Mesenteric fat pad (tissue), 1 donor: ENCODE data around the gene CDCA8. TPM values are rescaled to one million over a fixed set of nuclear protein-coding genes. Genes with fewer than 3 reads are reported as not detected.

ENCODE experiments used
- DNase-seq: peaks from one replicate; pipeline ENCODE4 v3.0.0-alpha.2; 2020; ENCODE audit warnings: low spot score
- long read RNA-seq: library from polyadenylated mRNA; unstranded; transcript quantifications from one replicate; pipeline ENCODE4 v2.0.0, GENCODE V29; 2020
- total RNA-seq: library from RNA; stranded (reverse); fragmentation: NEBNext Ultra II Directional; extraction: Animal tissue kit (Norgen Biotek cat#: 25700); gene quantifications from one replicate; pipeline ENCODE4 v1.2.1, GENCODE V29; 2021
- donor health status: DM: yes; HTN: yes; CAD: no.

The CDCA8 gene
- total RNA-seq = 0.35 TPM
- long read RNA-seq, partial matches to known transcripts = 0 of 2 reads
- long read RNA-seq, other reads (novel, unspliced or antisense) = 0 of 2 reads

GRCh38 chr1:37692078-37692833, at the start of gene CDCA8:
Gene CDCA8 (plus strand): TSS chr1:37692516. CDS start chr1:37692691, 175 bp downstream.
- DNase-seq = peak; percentile 98

DNA sequence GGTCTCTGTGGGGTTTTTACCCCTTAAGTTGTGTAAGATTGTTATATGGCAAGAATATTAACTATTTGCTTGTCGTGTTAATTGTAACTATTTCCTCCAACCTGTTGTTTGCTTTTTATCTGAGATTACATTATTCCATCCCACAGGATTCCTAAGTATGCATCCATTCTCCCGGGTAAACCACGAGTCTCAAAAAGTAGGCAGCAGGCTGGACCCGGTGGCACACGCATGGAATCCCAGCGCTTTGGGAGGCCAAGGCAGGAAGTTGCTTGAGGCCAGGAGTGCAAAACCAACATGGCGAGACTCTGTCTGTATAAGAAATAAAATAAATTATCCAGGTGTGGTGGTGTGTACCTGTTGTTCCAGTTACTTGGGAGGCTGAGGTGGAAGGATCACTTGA, 45.0 kb upstream of the CDCA8 start:
- DNase-seq = no peak

DNA sequence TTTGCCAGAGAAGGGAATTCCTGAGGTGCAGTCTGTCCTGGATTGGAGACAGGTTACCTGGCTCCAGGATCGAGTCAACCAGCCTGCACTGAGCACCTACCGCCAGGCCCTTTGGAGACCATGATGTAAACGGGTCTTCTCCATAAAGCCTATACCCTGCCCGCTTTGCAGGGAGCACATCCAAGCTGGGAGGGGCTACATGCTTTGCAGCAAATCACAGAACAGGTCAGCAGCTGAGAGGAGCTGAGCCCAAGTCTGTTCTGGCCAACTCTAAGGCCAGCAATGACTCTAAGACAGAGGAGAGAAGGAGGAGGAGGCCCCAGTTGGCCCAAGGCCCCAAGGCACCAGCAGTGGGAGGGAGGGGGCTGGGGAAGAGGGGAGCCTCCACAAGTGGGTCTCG, 42.1 kb upstream of the CDCA8 start:
- DNase-seq = no peak

- no peak for DNase-seq
Observed at GRCh38 chr1:37650721-37651120, 41.6 kb upstream of the CDCA8 start.

DNA sequence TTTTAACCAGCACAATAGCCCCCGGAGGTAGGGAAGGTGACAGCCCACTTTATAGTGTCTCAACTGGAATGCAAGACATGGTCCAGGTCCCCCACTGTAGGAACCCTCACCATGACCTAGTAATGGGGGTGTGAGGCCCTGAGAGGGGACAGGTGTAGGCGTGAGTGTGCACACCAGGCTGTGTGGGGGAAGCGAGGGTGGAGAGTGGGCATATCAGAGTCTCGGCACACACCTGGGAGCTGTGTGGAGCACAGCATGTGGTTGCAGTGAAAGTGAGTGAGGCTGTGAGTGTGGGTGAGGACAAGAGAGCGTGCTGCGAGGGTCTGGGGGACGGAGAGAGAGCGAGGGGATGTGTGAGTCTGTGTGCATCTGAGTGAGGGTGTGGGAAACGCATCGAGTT, 40.5 kb upstream of the CDCA8 start:
- no peak for DNase-seq

DNA sequence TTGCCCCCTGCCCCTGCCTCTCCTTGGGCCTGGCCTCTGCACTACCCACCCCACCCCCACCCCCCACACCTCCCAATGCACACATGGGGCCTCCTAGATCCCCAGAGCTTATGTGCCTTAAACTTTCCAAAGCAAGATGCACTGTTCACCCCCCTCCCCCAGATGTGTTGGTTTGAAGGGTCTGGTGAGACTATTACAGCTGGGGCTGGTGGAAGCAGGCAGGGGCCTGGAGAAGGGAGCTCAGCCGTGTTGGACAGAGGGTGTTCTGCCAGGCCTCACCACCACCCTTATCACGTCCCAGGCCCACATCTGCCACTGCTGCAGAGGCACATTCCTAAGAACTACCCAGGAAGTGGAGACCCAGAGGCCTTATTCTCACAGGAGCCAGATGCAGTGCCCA, 39.3 kb upstream of the CDCA8 start:
- no peak for DNase-seq

DNA sequence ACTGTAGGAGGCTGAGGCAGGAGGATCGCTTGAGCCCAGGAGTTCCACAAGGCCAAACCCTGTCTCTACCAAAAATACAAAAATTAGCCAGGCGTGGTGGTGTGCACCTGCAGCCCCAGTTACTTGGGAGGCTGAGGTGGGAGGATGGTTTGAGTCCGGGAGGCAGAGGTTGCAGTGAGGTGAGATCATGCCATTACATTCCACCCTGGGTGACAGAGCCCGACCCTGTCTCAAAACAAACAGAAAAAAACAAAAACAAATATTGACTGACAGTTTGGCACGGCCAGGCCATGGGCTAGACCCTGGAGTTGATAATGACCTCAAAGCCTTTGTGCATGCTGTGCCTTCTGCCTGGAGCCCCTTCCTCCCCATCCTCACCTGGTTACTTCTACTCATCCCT, 38.4 kb upstream of the CDCA8 start:
- no peak for DNase-seq

DNA sequence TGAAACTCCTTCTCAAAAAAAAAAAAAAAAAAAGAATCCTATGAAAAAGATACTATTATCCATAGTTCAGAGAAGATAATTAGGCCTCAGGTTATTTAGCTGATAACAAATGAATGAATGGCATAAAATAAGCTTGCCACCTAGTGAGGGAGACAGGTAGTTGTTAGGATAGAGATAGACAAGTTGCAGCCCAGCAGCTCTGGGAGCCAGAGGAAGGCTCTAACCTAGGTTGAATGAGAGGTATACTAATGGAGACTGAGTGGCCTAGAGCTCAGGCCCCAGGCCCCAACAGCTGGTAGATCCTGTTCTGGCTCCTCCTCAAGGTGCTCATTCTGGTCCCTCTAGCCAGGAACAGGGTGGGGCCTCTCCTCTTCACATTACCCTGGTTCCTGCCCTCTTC, 37.0 kb upstream of the CDCA8 start:
- no peak for DNase-seq

DNA sequence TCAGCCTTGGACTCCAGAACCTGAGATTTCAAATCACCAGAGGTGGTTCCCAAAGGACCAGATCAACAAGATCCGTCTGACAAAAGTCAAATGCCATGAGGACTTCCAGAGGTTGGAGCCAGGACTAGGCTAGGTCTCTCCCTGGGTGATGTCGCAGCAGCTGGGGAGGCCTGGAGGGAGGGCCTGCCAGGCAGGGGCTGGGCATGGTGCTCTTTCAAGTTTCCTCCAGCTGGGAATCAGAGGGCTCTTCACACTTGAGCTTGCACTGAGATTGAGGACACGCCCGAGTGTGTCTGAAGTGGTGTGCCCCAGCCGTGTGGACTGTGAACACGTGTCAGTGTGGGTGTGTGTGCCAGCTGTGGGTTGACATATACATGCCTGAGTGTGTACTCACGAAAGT, 36.3 kb upstream of the CDCA8 start:
- no peak for DNase-seq

DNA sequence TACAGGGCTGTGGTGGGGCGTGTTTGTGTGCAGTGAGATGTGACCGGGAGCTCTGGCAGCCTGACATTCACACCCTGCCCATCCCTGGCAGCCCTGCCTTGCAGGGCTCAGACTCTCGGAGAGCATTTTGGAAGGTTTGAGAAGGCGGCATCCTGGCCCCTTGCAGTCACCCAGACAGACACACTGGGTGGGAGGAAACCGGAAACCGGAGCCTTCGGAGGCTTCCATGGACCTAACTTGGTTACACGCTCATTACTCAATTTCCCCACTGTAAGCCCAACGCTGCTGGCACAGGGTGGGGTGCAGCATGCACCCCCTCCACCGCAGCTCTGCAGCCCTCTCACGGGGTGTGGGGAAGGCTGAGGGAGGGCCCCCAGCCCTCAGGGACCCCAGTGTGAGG, 35.4 kb upstream of the CDCA8 start:
- DNase-seq = no peak

- DNase-seq = no peak
Observed at GRCh38 chr1:37657620-37658412, 34.5 kb upstream of the CDCA8 start.

DNA sequence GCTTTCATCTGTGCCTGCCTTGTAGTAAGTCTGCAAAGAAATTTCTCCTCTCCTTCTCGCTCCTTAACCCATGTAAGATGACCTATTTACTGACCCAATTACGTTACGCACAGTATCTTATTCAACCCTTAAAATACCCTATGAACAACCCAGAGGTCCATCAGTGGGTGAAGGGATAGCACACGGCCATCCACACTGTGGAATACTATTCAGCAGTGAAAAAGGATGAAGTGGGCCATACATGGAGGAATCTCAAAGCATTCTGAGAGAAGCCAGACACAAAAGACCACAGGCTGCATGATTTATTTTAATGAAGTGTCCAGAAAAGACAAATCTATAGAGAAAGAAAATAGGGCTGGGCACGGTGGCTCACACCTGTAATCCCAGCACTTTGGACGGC, 33.8 kb upstream of the CDCA8 start:
- no peak for DNase-seq

- DNase-seq = no peak
Observed at GRCh38 chr1:37660664-37661063, 31.7 kb upstream of the CDCA8 start.

DNA sequence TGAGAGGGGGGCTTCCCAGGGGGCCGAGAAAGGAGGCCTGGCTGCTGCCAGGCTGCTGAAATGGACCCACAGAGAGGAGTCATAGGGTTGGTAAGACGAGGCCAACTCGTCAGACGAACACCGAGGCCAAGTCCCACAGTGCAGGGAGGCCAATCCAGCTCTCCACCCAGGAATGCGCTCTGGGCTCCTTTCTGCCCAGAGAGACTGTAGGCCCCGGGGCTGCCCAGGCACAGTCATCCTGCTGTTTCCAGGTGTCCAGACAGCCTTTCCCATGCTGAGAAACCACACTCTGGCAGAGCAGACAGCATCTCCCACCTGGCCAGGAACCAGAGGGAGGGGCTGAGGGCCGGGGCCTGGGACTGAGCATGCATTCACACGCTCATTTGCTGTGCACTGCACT, 30.9 kb upstream of the CDCA8 start:
- no peak for DNase-seq

- DNase-seq = no peak
Observed at GRCh38 chr1:37662031-37662755, 30.1 kb upstream of the CDCA8 start.

DNA sequence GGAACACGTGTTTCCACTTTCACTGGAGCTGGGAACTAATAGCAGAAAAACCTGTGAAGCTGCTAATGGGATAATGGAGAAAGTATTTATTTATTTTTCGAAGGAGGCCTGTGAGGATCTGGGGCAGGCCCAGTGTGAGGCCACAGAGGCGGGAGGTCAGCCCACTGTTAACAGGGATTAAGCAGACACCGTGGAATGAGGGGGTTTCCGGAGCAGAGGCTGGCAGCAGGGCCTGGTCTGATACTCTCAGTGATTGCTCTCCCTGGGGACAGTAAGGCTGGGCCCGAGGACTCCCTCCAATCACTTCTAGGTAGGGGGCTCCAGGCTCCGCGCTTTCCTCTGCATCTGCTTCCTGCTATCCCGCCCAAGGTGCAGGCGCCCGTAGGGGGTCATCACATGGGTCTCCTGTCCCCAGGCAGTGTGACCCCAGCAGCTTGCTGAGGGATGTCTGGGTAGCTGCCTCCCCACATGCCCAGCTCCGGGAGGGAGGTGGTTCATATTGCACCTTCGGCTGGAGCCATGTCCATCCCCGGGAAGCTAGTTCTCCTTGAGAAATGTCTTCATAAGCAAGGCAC, 28.8 kb upstream of the CDCA8 start:
- DNase-seq = no peak

GRCh38 chr1:37666241-37666867, 26.0 kb upstream of the CDCA8 start:
- no peak for DNase-seq

- DNase-seq = no peak
Observed at GRCh38 chr1:37667023-37667671, 25.2 kb upstream of the CDCA8 start.

DNA sequence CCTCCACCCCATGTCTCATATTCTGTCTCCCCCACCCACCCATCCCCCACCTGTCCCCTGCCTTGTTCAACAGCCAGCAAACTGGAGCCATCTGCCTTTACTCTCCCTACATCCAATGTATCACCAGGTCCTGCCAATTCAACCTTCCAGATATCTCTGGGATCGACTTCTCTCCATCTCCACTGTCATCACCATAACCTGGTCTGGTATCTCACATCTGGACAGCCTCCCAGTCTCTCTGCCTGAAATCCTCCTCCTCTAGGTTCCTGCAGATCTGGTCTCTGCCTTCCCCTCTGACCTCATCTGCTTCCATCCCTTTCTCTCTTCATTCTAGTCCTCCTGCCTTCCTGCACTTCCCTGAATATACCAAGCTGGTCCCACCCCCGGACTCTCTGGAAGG, 22.2 kb upstream of the CDCA8 start:
- DNase-seq = no peak

GRCh38 chr1:37671261-37671660, 21.1 kb upstream of the CDCA8 start:
- no peak for DNase-seq
